Astrocyte of the spinal cord (primary cell): ENCODE results near the gene RPL37.

Experiments
- DNase-seq: peaks from one replicate; pipeline ENCODE4 v3.0.0; 2011; ENCODE audit warnings: low read depth, low spot score
- H3K4me3 ChIP-seq: 2 replicates; pipeline ENCODE4 v1.5.1; 2011; ENCODE audit warnings: low read depth, mild to moderate bottlenecking, low read length, moderate library complexity
- in situ Hi-C: cut with HindIII; loops from 2 replicates; pipeline ENCODE4 v1.10.0; 2017; ENCODE audit warnings: low sequenced_read_pairs
- TF ChIP-seq, protein P1 (sequence below): IDR thresholded peaks from 2 replicates; pipeline ENCODE4 v1.5.1; 2012; ENCODE audit warnings: low read depth, mild to moderate bottlenecking, low read length, inconsistent platforms

Gene RPL37

DNA sequence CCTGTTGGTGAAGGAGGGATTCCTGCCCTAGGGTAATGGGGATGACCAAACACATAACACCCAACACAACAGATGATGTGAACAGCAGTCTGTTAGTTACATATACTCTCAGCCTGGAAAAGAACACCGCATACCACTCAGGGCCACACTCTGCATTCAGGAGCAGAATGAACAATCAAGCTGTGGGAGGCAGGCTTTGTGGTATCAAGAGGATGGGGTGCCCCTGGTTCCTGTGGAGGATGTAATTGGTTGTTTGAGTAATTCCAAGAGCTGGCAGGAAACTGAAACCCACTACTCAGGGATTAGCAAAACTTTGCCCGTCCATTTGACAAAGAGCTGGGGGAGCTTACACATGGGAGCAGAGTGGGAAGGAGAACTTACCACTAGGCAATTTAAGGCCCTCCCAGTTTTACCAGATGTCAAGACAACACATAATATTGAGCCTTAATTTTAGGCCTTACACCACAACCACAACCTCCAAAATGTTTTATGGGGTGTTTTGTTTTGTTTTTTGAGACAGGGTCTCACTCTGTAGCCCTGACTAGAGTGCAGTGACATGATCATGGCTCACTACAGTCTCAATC lies 21.2 kb downstream of the RPL37 start:
- in situ Hi-C loops: no loop called here
- TF ChIP-seq, protein P1, sequence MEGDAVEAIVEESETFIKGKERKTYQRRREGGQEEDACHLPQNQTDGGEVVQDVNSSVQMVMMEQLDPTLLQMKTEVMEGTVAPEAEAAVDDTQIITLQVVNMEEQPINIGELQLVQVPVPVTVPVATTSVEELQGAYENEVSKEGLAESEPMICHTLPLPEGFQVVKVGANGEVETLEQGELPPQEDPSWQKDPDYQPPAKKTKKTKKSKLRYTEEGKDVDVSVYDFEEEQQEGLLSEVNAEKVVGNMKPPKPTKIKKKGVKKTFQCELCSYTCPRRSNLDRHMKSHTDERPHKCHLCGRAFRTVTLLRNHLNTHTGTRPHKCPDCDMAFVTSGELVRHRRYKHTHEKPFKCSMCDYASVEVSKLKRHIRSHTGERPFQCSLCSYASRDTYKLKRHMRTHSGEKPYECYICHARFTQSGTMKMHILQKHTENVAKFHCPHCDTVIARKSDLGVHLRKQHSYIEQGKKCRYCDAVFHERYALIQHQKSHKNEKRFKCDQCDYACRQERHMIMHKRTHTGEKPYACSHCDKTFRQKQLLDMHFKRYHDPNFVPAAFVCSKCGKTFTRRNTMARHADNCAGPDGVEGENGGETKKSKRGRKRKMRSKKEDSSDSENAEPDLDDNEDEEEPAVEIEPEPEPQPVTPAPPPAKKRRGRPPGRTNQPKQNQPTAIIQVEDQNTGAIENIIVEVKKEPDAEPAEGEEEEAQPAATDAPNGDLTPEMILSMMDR: no peak
- DNase-seq: no peak
- H3K4me3 ChIP-seq: no peak overlapping the region

DNA sequence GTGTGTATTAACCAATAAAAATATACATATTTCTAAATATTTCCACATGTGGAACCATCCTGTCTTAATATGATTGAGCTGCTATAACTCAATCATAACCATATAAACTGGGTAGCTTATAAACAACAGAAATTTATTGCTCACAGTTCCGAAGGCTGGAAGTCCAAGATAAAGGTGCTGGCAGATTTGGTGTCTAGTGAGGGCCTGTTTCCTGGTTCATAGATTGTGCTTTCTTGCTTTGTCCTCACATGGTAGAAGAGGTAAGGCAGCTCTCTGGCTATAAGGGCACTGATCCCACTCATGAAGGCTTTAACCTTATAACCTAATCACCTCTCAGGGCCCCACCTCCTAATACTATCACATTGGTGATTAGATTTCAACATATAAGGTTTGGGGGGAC lies 22.9 kb downstream of the RPL37 start:
- DNase-seq: no peak
- in situ Hi-C loops: no loop called here
- TF ChIP-seq, protein P1: no peak
- no peak overlapping the region for H3K4me3 ChIP-seq

DNA sequence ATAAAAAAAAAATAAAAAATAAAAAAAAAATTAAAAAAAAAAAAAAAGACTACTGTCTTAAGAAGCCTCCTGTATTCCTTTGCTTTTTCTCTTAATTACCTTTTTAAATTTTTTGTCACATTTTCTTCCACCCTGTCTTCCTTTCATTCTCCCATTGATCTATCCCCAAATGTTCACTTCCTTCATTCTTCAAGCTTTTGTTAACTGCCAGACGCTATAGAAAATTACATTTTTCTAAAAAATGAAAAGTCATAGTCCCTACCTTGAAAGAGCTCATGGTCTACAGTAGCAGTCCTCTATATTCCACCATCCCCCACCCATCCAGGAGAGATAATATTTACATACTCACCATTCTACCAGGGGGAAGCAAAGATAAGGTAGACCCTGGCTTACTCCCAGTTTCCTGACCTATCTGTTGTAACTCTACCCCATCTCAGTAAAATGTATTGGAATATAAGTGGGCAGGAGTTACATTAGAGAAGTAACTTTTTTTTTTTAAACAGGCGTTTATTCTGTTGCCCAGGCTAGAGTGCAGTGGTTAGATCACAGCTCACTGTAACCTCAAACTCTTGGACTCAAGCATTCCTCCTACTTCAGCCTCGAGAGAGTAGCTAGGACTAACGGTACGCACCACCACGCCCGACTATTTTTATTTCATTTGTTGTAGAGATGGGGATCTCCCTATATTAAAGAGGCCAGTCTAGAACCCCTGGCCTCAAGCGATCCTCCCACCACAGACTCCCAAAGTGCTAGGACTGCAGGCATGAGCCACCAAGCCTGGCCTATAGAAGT lies 33.1 kb downstream of the RPL37 start:
- no peak for DNase-seq
- TF ChIP-seq, protein P1: no peak
- no peak overlapping the region for H3K4me3 ChIP-seq
- in situ Hi-C loops: no loop called here

DNA sequence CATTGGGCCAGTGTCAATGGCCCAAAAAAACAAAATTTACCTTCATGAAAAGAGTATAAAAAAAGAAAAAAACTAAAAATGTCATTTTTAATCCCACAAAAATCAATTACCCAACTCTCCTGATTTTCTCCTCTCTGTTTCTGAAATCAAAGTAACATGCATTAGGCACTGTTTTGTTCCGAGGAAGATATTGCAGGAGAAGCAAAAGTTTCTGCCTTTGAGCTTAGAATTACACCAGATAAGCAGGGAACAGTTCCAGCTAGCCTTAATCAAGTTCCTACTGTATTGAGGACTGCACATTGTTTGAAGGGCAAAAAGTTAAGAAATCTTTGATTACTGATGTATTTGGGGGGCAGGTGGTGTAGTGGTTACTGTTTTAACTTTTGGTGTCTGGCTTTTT lies 35.8 kb downstream of the RPL37 start:
- no peak for DNase-seq
- in situ Hi-C loops: no loop called here
- H3K4me3 ChIP-seq: peak overlapping the region; percentile 84
- TF ChIP-seq, protein P1: no peak

DNA sequence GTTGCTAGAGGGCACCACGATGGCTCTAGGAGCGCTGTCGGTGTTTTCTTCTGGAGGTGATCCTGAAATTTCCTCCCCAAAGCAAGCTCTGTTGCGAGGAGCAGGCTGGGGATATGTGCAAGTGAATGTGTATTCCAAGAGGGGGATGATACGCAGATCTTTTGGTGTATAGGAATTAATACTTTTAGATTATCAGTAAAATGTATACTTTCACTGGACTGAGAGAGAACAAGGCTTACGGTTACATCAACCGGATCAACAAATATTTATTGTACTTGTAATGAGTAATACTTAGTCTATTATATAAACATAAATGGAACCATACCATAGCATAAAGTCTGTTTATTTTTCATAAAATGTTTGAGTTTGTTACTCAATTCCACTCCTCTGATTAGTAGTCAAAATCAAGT lies 36.2 kb downstream of the RPL37 start:
- peak overlapping the region; percentile 84 for H3K4me3 ChIP-seq
- in situ Hi-C loops: no loop called here
- peak; percentile 78 for DNase-seq
- TF ChIP-seq, protein P1: peak; percentile 22

DNA sequence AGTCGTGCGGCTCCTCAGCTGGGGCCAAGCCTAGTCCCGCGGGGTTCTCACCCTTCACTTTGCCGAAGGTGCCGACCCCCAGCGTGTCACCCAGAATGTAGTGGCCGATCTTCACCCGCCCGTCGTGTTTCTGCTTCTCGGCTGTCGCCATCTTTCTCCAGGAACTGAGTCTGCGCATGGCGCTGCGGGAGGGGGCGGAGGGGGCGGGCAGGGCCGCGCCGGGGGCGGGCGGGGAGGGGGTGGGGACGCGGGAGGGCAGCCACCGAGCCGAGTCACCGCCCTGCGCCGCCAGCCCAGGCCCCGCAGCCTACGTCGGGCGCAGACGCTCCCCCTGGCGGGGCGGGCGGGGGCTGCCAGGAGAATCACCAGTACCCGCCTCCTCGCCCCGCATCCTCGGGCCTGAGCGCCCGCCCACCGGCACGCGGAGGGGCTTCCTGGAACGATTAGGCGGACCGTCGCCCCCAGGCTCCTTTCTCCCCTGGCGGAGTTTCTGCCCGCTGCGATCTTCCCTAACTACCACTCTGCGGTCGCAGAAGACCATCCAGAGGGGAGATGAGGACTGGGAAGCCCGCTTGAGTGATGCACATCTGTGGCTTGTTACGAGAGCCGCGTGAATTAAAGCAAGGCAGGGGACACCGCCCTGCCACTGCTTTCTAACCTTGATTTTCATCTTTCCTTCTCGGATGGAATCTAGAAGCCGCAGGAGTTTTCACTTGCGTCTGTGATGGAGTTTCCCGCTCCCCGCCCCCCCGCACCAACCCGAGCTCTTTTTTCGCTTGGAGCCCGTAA lies 36.8 kb downstream of the RPL37 start, which contains the start of gene PRKAA1:
Gene PRKAA1, minus strand, starts transcription at position 363 of the 789 bp plus-strand sequence. Its CDS starts 185 bp downstream, at position 178.
- peak; percentile 87 for DNase-seq
- in situ Hi-C loops: no loop called here
- TF ChIP-seq, protein P1: peak; percentile 57
- peak within 1 kb of the TSS; percentile 89 for H3K4me3 ChIP-seq
